Measurements from ENCODE around the gene CFAP107. TPM values are rescaled to one million over a fixed set of nuclear protein-coding genes. Genes with fewer than 3 reads are reported as not detected.

CFAP107 gene
- total RNA-seq, 1 donor from 2014 or later: not detected

GRCh38 chr1:12770620-12771019 is 24.6 kb downstream of the CFAP107 start:
- Mint-ChIP-seq H3K4me1 (ENCODE audit: low read depth) (no peaks in the 10 kb centered on the region), H3K9me3 (ENCODE audit: low read depth) (peaks cover 6% of the 10 kb centered on the region), H3K36me3 (ENCODE audit: low read depth) (no peaks in the 10 kb centered on the region), H3K27ac (ENCODE audit: unreplicated experiment) (no peak overlapping the region), H3K27me3 (ENCODE audit: low read depth) (peaks cover 8% of the 10 kb centered on the region), H3K4me3 (ENCODE audit: unreplicated experiment) (no peak overlapping the region)
- TF ChIP-seq, protein P1, sequence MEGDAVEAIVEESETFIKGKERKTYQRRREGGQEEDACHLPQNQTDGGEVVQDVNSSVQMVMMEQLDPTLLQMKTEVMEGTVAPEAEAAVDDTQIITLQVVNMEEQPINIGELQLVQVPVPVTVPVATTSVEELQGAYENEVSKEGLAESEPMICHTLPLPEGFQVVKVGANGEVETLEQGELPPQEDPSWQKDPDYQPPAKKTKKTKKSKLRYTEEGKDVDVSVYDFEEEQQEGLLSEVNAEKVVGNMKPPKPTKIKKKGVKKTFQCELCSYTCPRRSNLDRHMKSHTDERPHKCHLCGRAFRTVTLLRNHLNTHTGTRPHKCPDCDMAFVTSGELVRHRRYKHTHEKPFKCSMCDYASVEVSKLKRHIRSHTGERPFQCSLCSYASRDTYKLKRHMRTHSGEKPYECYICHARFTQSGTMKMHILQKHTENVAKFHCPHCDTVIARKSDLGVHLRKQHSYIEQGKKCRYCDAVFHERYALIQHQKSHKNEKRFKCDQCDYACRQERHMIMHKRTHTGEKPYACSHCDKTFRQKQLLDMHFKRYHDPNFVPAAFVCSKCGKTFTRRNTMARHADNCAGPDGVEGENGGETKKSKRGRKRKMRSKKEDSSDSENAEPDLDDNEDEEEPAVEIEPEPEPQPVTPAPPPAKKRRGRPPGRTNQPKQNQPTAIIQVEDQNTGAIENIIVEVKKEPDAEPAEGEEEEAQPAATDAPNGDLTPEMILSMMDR (IDR thresholded peaks at IDR 0.05): no peak
- DNase-seq (ENCODE audit: low spot score): no peak

DNA sequence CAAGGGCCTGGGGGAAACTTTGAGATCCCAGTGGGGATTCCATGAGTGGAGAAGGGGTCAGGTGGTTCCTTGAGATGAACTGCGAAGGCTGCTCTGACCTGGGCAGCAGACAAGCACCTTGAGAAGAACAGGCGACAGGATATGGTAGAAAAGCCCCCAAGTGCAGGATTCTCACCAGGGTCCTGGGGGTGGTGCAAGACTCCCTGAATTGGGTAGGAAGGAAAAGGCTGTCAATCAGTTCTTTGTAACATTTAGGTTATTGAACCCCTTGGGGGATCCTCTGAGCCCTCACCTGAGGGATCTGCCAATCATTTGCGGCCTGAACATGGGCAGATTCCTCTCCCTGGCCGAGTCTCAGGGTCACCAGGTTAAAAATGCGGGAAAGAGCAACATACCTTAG is 25.2 kb downstream of the CFAP107 start:
- no peaks in the 10 kb centered on the region for H3K36me3 Mint-ChIP-seq (ENCODE audit: low read depth)
- no peak overlapping the region for H3K4me3 Mint-ChIP-seq (ENCODE audit: unreplicated experiment)
- H3K4me1 Mint-ChIP-seq (ENCODE audit: low read depth): no peaks in the 10 kb centered on the region
- peaks cover 8% of the 10 kb centered on the region for H3K27me3 Mint-ChIP-seq (ENCODE audit: low read depth)
- no peak overlapping the region for H3K27ac Mint-ChIP-seq (ENCODE audit: unreplicated experiment)
- no peak for DNase-seq (ENCODE audit: low spot score)
- peaks cover 6% of the 10 kb centered on the region for H3K9me3 Mint-ChIP-seq (ENCODE audit: low read depth)
- TF ChIP-seq, protein P1 (IDR thresholded peaks at IDR 0.05): no peak

- no peak overlapping the region for H3K4me3 Mint-ChIP-seq (ENCODE audit: unreplicated experiment)
- no peaks in the 10 kb centered on the region for H3K4me1 Mint-ChIP-seq (ENCODE audit: low read depth)
- H3K27ac Mint-ChIP-seq (ENCODE audit: unreplicated experiment): no peak overlapping the region
- TF ChIP-seq, protein P1 (IDR thresholded peaks at IDR 0.05): no peak
- H3K36me3 Mint-ChIP-seq (ENCODE audit: low read depth): no peaks in the 10 kb centered on the region
- H3K27me3 Mint-ChIP-seq (ENCODE audit: low read depth): peaks cover 5% of the 10 kb centered on the region
- no peak for DNase-seq (ENCODE audit: low spot score)
- peaks cover 1% of the 10 kb centered on the region for H3K9me3 Mint-ChIP-seq (ENCODE audit: low read depth)
These were observed 26.5 kb downstream of the CFAP107 start for GRCh38 chr1:12772520-12772919.

DNA sequence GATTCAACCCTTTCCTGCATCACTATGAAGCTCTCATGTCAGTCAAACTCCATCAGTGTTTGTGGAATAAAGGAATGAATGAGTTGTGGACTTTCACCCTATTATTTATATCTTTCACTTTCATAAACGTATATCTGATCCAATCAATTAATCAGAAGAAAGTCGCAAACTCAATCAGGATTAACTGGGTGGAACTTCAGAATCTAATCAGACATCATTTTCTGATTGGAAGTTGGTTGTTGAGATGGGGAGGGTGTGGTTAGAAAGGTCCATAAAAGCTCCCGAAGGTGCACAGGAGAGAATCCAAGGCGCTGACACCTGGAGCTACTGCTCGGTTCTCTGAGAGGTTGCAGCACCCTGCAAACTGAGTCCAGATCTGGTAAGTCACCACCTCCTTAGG is 27.4 kb downstream of the CFAP107 start, which contains the start of gene PRAMEF12:
Gene PRAMEF12, plus strand, starts transcription at position 301 of the 400 bp plus-strand sequence. CDS start 1,130 bp downstream, outside the sequence.
- TF ChIP-seq, protein P1 (IDR thresholded peaks at IDR 0.05): no peak
- DNase-seq (ENCODE audit: low spot score): no peak
- Mint-ChIP-seq H3K4me3 (ENCODE audit: unreplicated experiment) (no peak within 1 kb of the TSS), H3K27me3 (ENCODE audit: low read depth) (peaks cover 5% of the 10 kb centered on the region), H3K9me3 (ENCODE audit: low read depth) (no peaks in the 10 kb centered on the region), H3K4me1 (ENCODE audit: low read depth) (no peaks in the 10 kb centered on the region), H3K36me3 (ENCODE audit: low read depth) (no peaks in the 10 kb centered on the region), H3K27ac (ENCODE audit: unreplicated experiment) (no peak within 1 kb of the TSS)

DNA sequence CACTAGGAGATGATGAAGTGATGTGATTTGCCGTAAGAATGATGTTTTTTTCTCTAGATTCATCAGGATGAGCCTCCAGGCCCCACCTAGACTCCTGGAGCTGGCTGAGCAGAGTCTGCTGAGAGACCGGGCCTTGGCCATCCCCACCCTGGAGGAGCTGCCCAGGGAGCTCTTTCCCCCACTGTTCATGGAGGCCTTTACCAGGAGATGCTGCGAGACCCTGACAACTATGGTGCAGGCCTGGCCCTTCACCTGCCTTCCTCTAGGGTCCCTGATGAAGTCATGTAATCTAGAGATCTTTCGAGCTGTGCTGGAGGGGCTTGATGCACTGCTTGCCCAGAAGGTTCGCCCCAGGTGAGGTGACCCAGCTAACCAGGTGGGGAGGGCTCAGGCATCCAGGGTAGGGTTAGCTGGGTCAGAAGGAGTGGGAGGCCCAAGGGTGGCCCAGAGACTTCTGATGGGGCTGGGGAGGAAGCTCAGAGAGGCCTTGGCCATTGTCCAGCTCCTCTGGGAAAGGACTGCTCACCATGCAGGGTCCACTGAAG is 28.9 kb downstream of the CFAP107 start:
- H3K9me3 Mint-ChIP-seq (ENCODE audit: low read depth): no peaks in the 10 kb centered on the region
- no peaks in the 10 kb centered on the region for H3K4me1 Mint-ChIP-seq (ENCODE audit: low read depth)
- no peaks in the 10 kb centered on the region for H3K36me3 Mint-ChIP-seq (ENCODE audit: low read depth)
- TF ChIP-seq, protein P1 (IDR thresholded peaks at IDR 0.05): no peak
- H3K4me3 Mint-ChIP-seq (ENCODE audit: unreplicated experiment): no peak overlapping the region
- H3K27me3 Mint-ChIP-seq (ENCODE audit: low read depth): peaks cover 3% of the 10 kb centered on the region
- DNase-seq (ENCODE audit: low spot score): no peak
- no peak overlapping the region for H3K27ac Mint-ChIP-seq (ENCODE audit: unreplicated experiment)

Measured in chondrocyte (in vitro differentiated cells).